Endothelial cell of umbilical vein (primary cell): ENCODE measurements around the gene FIS1. TPM values are rescaled to one million over a fixed set of nuclear protein-coding genes. Genes with fewer than 3 reads are reported as not detected.

ENCODE experiments used
- BruUV-seq: library from RNA; stranded (reverse); fragments of 400-500 nt; replicated peaks from 2 replicates; lab custom pipeline; 2021; lab: Mats Ljungman, UMichigan
- CTCF ChIA-PET: fragments of 300-600, 350-600 bp; sonication (Branson Sonifier 250); formaldehyde crosslinking; loops from one replicate; lab custom pipeline; 2021; ENCODE audit warnings: antibody characterized with exemption, inconsistent platforms; lab: Charles Lee
- POLR2A ChIA-PET: fragments of 300-600, 350-600 bp; sonication (Branson Sonifier 250); formaldehyde crosslinking; loops from one replicate; lab custom pipeline; 2021; ENCODE audit warnings: antibody characterized with exemption, inconsistent platforms; lab: Charles Lee
- DNase-seq: peaks from one replicate; pipeline ENCODE4 v3.0.0-alpha.2; 2011; ENCODE audit warnings: low read depth, low spot score
- FAIRE-seq: peaks from 2 replicates; lab custom pipeline; 2011; peaks lifted over from hg19 to GRCh38; lab: Jason Lieb, UNC
- H2AFZ ChIP-seq: 2 replicates; pipeline ENCODE4 v1.6.0; 2012; ENCODE audit warnings: low read depth, low read length, control low read depth, inconsistent platforms
- H3K27ac ChIP-seq: 2 replicates; pipeline ENCODE4 v1.5.1; 2011; ENCODE audit warnings: low read depth, mild to moderate bottlenecking, control low read depth, low read length, moderate library complexity; ENCODE audit not compliant: insufficient read depth
- H3K27me3 ChIP-seq, 2 experiments: 2 replicates each; pipeline versions ENCODE4 v1.6.0 to v1.6.1; 2011; ENCODE audit warnings: low read length in 2 of 2, mixed read lengths in 1 of 2; ENCODE audit not compliant: control insufficient read depth in 2 of 2, insufficient read depth in 2 of 2
- H3K36me3 ChIP-seq, 2 experiments: 2 replicates in 1 of 2; 3 replicates in 1 of 2; pipeline ENCODE4 v1.5.1; 2011; ENCODE audit warnings: low read length in 2 of 2, mild to moderate bottlenecking in 1 of 2, moderate library complexity in 1 of 2; ENCODE audit not compliant: control insufficient read depth in 2 of 2, insufficient read depth in 2 of 2; ENCODE audit errors: extremely low read depth in 1 of 2
- H3K4me1 ChIP-seq: 3 replicates; pipeline ENCODE4 v1.5.1; 2011; ENCODE audit warnings: mild to moderate bottlenecking, low read length; ENCODE audit not compliant: control insufficient read depth, insufficient read depth; ENCODE audit errors: extremely low read depth
- H3K4me2 ChIP-seq: 2 replicates; pipeline ENCODE4 v1.6.1; 2011; ENCODE audit warnings: low read length, control low read depth, mixed read lengths; ENCODE audit not compliant: insufficient read depth
- H3K4me3 ChIP-seq, 3 experiments: fragments of 200-600 bp in 1 of 3; sonication (generic), shearing (Covaris generic) in 1 of 3; replicated peaks in 1 of 3; 2 replicates each; pipeline ENCODE4 v1.5.1; 2011 to 2016; ENCODE audit warnings: control low read depth in 3 of 3, low read length in 3 of 3, mild to moderate bottlenecking in 2 of 3, inconsistent platforms in 1 of 3, low read depth in 1 of 3, moderate library complexity in 1 of 3; ENCODE audit not compliant: insufficient read depth in 1 of 3
- H3K79me2 ChIP-seq: 2 replicates; pipeline ENCODE4 v1.6.0; 2012; ENCODE audit warnings: low read length, inconsistent platforms; ENCODE audit not compliant: control insufficient read depth, insufficient read depth
- H3K9ac ChIP-seq: replicated peaks from 2 replicates; pipeline ENCODE3; 2011; ENCODE audit warnings: low read length, control low read depth; ENCODE audit not compliant: insufficient read depth; ENCODE audit errors: extremely low read depth
- H3K9me1 ChIP-seq: replicated peaks from 3 replicates; pipeline ENCODE4 v1.6.0; 2011; ENCODE audit warnings: mild to moderate bottlenecking, low read length; ENCODE audit not compliant: control insufficient read depth, insufficient read depth; ENCODE audit errors: extremely low read depth
- H3K9me3 ChIP-seq: replicated peaks from 2 replicates; pipeline ENCODE4 v1.5.1; 2012; ENCODE audit warnings: low read length, inconsistent platforms; ENCODE audit not compliant: control insufficient read depth, insufficient read depth
- H4K20me1 ChIP-seq: replicated peaks from 2 replicates; pipeline ENCODE3; 2011; ENCODE audit warnings: mild to moderate bottlenecking, low read length; ENCODE audit not compliant: control insufficient read depth, insufficient read depth; ENCODE audit errors: extremely low read depth
- EZH2 ChIP-seq: IDR thresholded peaks from 2 replicates; pipeline ENCODE4 v1.6.1; 2012; ENCODE audit warnings: borderline replicate concordance, low read depth, mild to moderate bottlenecking, moderate library complexity, low read length, inconsistent platforms; ENCODE audit not compliant: severe bottlenecking
- FOS ChIP-seq: IDR thresholded peaks from 2 replicates; pipeline ENCODE4 v1.6.1; 2011; ENCODE audit warnings: mild to moderate bottlenecking, low read length, moderate library complexity, borderline replicate concordance; ENCODE audit not compliant: insufficient read depth
- GATA2 ChIP-seq: IDR thresholded peaks from 2 replicates; pipeline ENCODE4 v1.7.0; 2011; ENCODE audit warnings: low read depth, mild to moderate bottlenecking, moderate library complexity, mixed read lengths, low read length; ENCODE audit not compliant: insufficient read length, insufficient read depth
- JUN ChIP-seq: IDR thresholded peaks from 2 replicates; pipeline ENCODE4 v1.6.1; 2011; ENCODE audit warnings: borderline replicate concordance, low read depth; ENCODE audit not compliant: insufficient read length, insufficient read depth
- MYC ChIP-seq: IDR thresholded peaks from one replicate; pipeline ENCODE4 v1.6.1; 2011; ENCODE audit warnings: mild to moderate bottlenecking, low read depth, low read length
- POLR2A ChIP-seq: IDR thresholded peaks from 2 replicates; pipeline ENCODE4 v1.6.1; 2012; ENCODE audit warnings: low read depth, mild to moderate bottlenecking, control low read depth, low read length
- POLR2AphosphoS5 ChIP-seq: IDR thresholded peaks from 2 replicates; pipeline ENCODE4 v1.6.1; 2012; ENCODE audit warnings: low read depth, mild to moderate bottlenecking, control low read depth, low read length, moderate library complexity; ENCODE audit not compliant: insufficient read depth
- dilution Hi-C: fragments of 300-500 bp; cut with MboI; formaldehyde crosslinking; loops from one replicate; pipeline ENCODE4 v1.15.0; 2019; ENCODE audit warnings: low sequenced_read_pairs; ENCODE audit not compliant: extremely low pct_ligation_motif_present
- intact Hi-C: fragments of 100-400 bp; cut with micrococcal nuclease; formaldehyde crosslinking; loops from one replicate; pipeline ENCODE4 v1.10.0; 2022
- polyA plus RNA-seq, 4 experiments: library from polyadenylated mRNA; depleted of rRNA in 3 of 4; stranded (reverse) in 3 of 4; unstranded in 1 of 4; fragments of >200 nt; gene quantifications; 2 replicates each; pipeline versions ENCODE4 v1.2.1 to v1.2.3, GENCODE V29; 2011 to 2012; ENCODE audit warnings: missing spikeins in 1 of 4
- total RNA-seq: library from RNA; stranded (reverse); gene quantifications from 2 replicates; pipeline ENCODE4 v1.2.3, GENCODE V29; 2021
- TF ChIP-seq, protein P1 (sequence below), 2 donors: IDR thresholded peaks; 1 replicate in 1 of 2; 2 replicates in 1 of 2; pipeline ENCODE4 v1.5.1; 2011; ENCODE audit warnings: low read length in 2 of 2, mild to moderate bottlenecking in 2 of 2, moderate library complexity in 2 of 2, control low read depth in 1 of 2, inconsistent platforms in 1 of 2, low read depth in 1 of 2; ENCODE audit not compliant: insufficient read depth in 1 of 2; ENCODE audit errors: extremely low read depth in 1 of 2
- TF ChIP-seq, protein P2 (sequence below): IDR thresholded peaks from 2 replicates; pipeline ENCODE4 v1.6.1; 2011; ENCODE audit not compliant: insufficient read depth, insufficient read length

Gene FIS1
- total and polyA plus RNA-seq, 2 donors (not counting 3 experiments of a cell fraction or from before 2014, with no cell fraction given) = 132 to 330 TPM

DNA sequence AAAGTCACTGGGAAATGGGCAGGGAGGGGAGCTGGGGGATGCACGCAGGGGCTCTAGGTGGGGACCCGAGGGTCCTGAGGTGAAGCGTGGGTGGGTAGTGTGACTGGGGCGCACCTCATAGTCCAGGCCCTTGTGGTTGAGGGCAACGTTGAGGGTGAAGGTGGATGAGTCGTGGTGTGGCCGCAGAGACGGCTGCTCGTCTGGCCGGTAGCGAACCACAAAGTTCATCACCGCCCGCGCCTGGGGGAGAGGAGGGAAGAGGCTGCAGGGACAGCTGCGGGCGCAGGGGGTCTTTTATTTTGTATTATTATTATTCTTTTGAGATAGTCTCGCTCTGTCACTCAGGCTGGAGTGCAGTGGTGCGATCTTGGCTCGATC is 38.2 kb downstream of the FIS1 start:
- dilution Hi-C loops (no loop called here), intact Hi-C loops (no loop called here)
- H3K4me1 ChIP-seq = peaks cover 5% of the 10 kb centered on the region
- no peaks in the 10 kb centered on the region for H3K79me2 ChIP-seq
- peak; percentile 67 for FAIRE-seq
- peaks cover 8 to 26% of the 10 kb centered on the region in 2 experiments for H3K36me3 ChIP-seq
- peaks cover 14 to 18% of the 10 kb centered on the region in 2 experiments for H3K27me3 ChIP-seq
- no peak overlapping the region for H3K9ac ChIP-seq
- H3K27ac ChIP-seq = no peak overlapping the region
- no peak overlapping the region for H3K4me3 ChIP-seq
- no peak for DNase-seq
- POLR2A ChIA-PET = no interaction called here
- no peak overlapping the region for H3K4me2 ChIP-seq
- TF ChIP-seq EZH2 (no peak), FOS (no peak), POLR2A (no peak)
- H3K9me3 ChIP-seq = no peaks in the 10 kb centered on the region
- H4K20me1 ChIP-seq = no peaks in the 10 kb centered on the region
- CTCF ChIA-PET = no interaction called here
- no peaks in the 10 kb centered on the region for H3K9me1 ChIP-seq
- no TSS peak for BruUV-seq
- H2AFZ ChIP-seq = no peak overlapping the region

DNA sequence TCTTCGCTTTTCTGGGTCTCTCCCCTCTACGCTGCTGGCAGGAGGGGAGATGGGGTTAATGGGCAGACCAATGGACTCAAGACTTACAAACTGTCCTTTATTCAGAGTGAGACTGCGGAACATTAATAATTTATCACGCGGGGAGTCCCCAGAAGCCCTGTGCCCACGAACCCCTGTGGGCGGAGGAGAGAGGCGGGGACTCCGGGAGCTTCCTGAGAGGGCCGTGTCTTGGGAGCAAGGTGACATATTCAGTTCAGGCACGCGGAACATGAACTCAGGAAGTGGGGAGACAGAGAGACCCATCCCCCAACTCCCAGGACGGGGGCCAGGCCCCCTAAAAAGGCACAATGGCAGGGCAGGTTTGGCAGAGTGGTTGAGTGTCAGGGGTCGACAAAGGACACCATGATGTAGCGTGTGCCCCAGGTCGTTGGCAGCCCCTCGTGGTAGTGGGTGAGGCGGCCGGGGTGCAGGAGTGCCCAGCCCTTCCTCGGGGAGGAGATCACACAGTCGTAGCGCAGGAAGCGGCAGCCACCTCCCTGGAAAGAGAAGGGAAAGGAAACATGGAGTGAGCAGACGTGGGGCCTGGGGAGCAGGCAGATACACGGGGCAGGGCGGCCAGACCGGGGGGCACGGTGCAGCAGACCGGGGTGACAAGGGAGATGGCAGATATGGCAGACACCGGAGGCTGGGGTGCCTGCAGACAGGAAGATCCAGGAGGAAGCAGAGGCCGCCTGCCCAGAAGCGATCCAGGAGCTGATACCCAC is 38.8 kb downstream of the FIS1 start:
- Histone ChIP-seq H3K79me2 (no peaks in the 10 kb centered on the region), H3K9me1 (no peaks in the 10 kb centered on the region), H3K4me1 (peaks cover 5% of the 10 kb centered on the region), H3K27ac (no peak overlapping the region), H3K36me3 (peaks cover 6 to 20% of the 10 kb centered on the region in 2 experiments), H3K9me3 (no peaks in the 10 kb centered on the region), H2AFZ (no peak overlapping the region), H3K27me3 (peaks cover 19 to 21% of the 10 kb centered on the region in 2 experiments), H4K20me1 (no peaks in the 10 kb centered on the region), H3K4me3 (no peak overlapping the region), H3K4me2 (no peak overlapping the region), H3K9ac (no peak overlapping the region)
- DNase-seq = no peak
- TSS peak; percentile 72 for BruUV-seq
- ChIA-PET CTCF (interaction anchor here (5.2 kb wide), 1 partner anchor 13 kb away, joined by 38 read pairs; no protein-coding TSS in a partner anchor), POLR2A (no interaction called here)
- TF ChIP-seq MYC (no peak), EZH2 (no peak), POLR2AphosphoS5 (no peak), FOS (no peak), GATA2 (no peak), POLR2A (no peak), JUN (no peak)
- TF ChIP-seq, protein P1, sequence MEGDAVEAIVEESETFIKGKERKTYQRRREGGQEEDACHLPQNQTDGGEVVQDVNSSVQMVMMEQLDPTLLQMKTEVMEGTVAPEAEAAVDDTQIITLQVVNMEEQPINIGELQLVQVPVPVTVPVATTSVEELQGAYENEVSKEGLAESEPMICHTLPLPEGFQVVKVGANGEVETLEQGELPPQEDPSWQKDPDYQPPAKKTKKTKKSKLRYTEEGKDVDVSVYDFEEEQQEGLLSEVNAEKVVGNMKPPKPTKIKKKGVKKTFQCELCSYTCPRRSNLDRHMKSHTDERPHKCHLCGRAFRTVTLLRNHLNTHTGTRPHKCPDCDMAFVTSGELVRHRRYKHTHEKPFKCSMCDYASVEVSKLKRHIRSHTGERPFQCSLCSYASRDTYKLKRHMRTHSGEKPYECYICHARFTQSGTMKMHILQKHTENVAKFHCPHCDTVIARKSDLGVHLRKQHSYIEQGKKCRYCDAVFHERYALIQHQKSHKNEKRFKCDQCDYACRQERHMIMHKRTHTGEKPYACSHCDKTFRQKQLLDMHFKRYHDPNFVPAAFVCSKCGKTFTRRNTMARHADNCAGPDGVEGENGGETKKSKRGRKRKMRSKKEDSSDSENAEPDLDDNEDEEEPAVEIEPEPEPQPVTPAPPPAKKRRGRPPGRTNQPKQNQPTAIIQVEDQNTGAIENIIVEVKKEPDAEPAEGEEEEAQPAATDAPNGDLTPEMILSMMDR (IDR thresholded peaks at IDR 0.05; ENCODE audit: extremely low read depth in 1 of 2, insufficient read depth in 1 of 2, low read depth in 1 of 2, low read length in 2 of 2) = no peak
- TF ChIP-seq, protein P2, sequence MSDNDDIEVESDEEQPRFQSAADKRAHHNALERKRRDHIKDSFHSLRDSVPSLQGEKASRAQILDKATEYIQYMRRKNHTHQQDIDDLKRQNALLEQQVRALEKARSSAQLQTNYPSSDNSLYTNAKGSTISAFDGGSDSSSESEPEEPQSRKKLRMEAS = no peak
- no peak for FAIRE-seq
- intact Hi-C loops (no loop called here), dilution Hi-C loops (no loop called here)
